Fibroblast of lung (primary cell): ENCODE results near the gene CACTIN. TPM values are rescaled to one million over a fixed set of nuclear protein-coding genes. Genes with fewer than 3 reads are reported as not detected.

Experiments
- DNase-seq, 2 donors: peaks; one replicate each; pipeline versions ENCODE4 v3.0.0 to v3.0.0-alpha.2; 2010; ENCODE audit warnings: low read depth in 2 of 2
- H2AFZ ChIP-seq: 2 replicates; pipeline ENCODE4 v1.5.1; 2012; ENCODE audit warnings: low read length, control low read depth, inconsistent platforms
- H3K27ac ChIP-seq: 2 replicates; pipeline ENCODE4 v1.5.1; 2011; ENCODE audit warnings: low read length, control low read depth; ENCODE audit not compliant: insufficient read depth
- H3K27me3 ChIP-seq: 2 replicates; pipeline ENCODE4 v1.5.1; 2011; ENCODE audit warnings: mild to moderate bottlenecking, low read length; ENCODE audit not compliant: control insufficient read depth, insufficient read depth
- H3K36me3 ChIP-seq: 2 replicates; pipeline ENCODE4 v1.5.1; 2011; ENCODE audit warnings: low read length; ENCODE audit not compliant: control insufficient read depth, insufficient read depth
- H3K4me1 ChIP-seq: 2 replicates; pipeline ENCODE4 v1.5.1; 2011; ENCODE audit warnings: low read length; ENCODE audit not compliant: control insufficient read depth, insufficient read depth; ENCODE audit errors: extremely low read depth
- H3K4me2 ChIP-seq: 2 replicates; pipeline ENCODE4 v1.5.1; 2011; ENCODE audit warnings: low read length, control low read depth; ENCODE audit not compliant: insufficient read depth; ENCODE audit errors: extremely low read depth
- H3K4me3 ChIP-seq, 4 experiments: fragments of 200-600 bp in 1 of 4; sonication (generic) in 1 of 4; replicated peaks in 1 of 4; 2 replicates each; pipeline ENCODE4 v1.5.1; 2011 to 2016; ENCODE audit warnings: low read length in 4 of 4, low read depth in 3 of 4, mild to moderate bottlenecking in 3 of 4, control low read depth in 2 of 4, inconsistent platforms in 1 of 4, mixed read lengths in 1 of 4; ENCODE audit not compliant: insufficient read depth in 1 of 4; ENCODE audit errors: control extremely low read depth in 1 of 4
- H3K79me2 ChIP-seq: 2 replicates; pipeline ENCODE4 v1.5.1; 2012; ENCODE audit warnings: mild to moderate bottlenecking, low read length, inconsistent platforms; ENCODE audit not compliant: control insufficient read depth, insufficient read depth
- H3K9ac ChIP-seq: 2 replicates; pipeline ENCODE4 v1.5.1; 2011; ENCODE audit warnings: mild to moderate bottlenecking, low read length, control low read depth; ENCODE audit not compliant: insufficient read depth
- H3K9me3 ChIP-seq: 2 replicates; pipeline ENCODE4 v1.5.1; 2012; ENCODE audit warnings: low read depth, low read length; ENCODE audit not compliant: control insufficient read depth, insufficient read depth
- H4K20me1 ChIP-seq: 2 replicates; pipeline ENCODE4 v1.5.1; 2011; ENCODE audit warnings: low read length; ENCODE audit not compliant: control insufficient read depth, insufficient read depth; ENCODE audit errors: extremely low read depth
- CTCF ChIP-seq, 2 donors: IDR thresholded peaks in 1 of 2; conservative IDR thresholded peaks in 1 of 2; 1 replicate in 1 of 2; 2 replicates in 1 of 2; pipeline ENCODE4 v1.5.1; 2011 to 2012; ENCODE audit warnings: low read length in 2 of 2, control low read depth in 1 of 2, inconsistent platforms in 1 of 2, low read depth in 1 of 2, mild to moderate bottlenecking in 1 of 2
- EZH2 ChIP-seq: IDR thresholded peaks from 2 replicates; pipeline ENCODE4 v1.5.1; 2012; ENCODE audit warnings: low read length, control low read depth, mild to moderate bottlenecking; ENCODE audit errors: missing control alignments
- polyA plus RNA-seq, 2 donors: library from polyadenylated mRNA; depleted of rRNA in 1 of 2; stranded (reverse) in 1 of 2; unstranded in 1 of 2; fragments of >200 nt; gene quantifications; 2 replicates each; pipeline ENCODE4 v1.2.1, GENCODE V29; 2011 to 2012; ENCODE audit warnings: missing spikeins in 1 of 2
- total RNA-seq: library from RNA; depleted of rRNA; stranded (reverse); fragments of >200 nt; gene quantifications from 2 replicates; pipeline ENCODE4 v1.2.1, GENCODE V29; 2014

CACTIN gene
- total and polyA plus RNA-seq, 2 donors (not counting 1 experiment from before 2014, with no cell fraction given), result 6.7 to 19.7 TPM

GRCh38 chr19:3653865-3654513 lies 27.4 kb upstream of the CACTIN start:
- peaks cover 25% of the 10 kb centered on the region for H3K36me3 ChIP-seq

GRCh38 chr19:3653081-3653795 lies 26.6 kb upstream of the CACTIN start:
- Histone ChIP-seq H3K4me2 (no peak overlapping the region), H3K4me1 (no peaks in the 10 kb centered on the region), H2AFZ (no peak overlapping the region), H3K27ac (no peak overlapping the region), H4K20me1 (no peaks in the 10 kb centered on the region), H3K9me3 (no peaks in the 10 kb centered on the region), H3K27me3 (no peaks in the 10 kb centered on the region), H3K36me3 (peaks cover 25% of the 10 kb centered on the region), H3K79me2 (no peaks in the 10 kb centered on the region), H3K4me3 (no peak overlapping the region), H3K9ac (no peak overlapping the region)
- no peak for DNase-seq
- TF ChIP-seq EZH2 (no peak), CTCF (conservative IDR thresholded peaks at IDR 0.05 in 1 of 2, IDR thresholded peaks at IDR 0.05 in 1 of 2; ENCODE audit: low read depth in 1 of 2, low read length in 2 of 2) (no peak)

More at GRCh38 chr19:3653865-3654513, 27.4 kb upstream of the CACTIN start:
- Histone ChIP-seq H3K4me1 (no peaks in the 10 kb centered on the region), H2AFZ (no peak overlapping the region), H3K4me2 (no peak overlapping the region), H3K79me2 (no peaks in the 10 kb centered on the region), H3K27ac (no peak overlapping the region), H4K20me1 (no peaks in the 10 kb centered on the region), H3K9ac (no peak overlapping the region), H3K4me3 (no peak overlapping the region), H3K27me3 (no peaks in the 10 kb centered on the region), H3K9me3 (no peaks in the 10 kb centered on the region)
- no peak for DNase-seq
- TF ChIP-seq EZH2 (no peak), CTCF (conservative IDR thresholded peaks at IDR 0.05 in 1 of 2, IDR thresholded peaks at IDR 0.05 in 1 of 2; ENCODE audit: low read depth in 1 of 2, low read length in 2 of 2) (no peak)

GRCh38 chr19:3652422-3652821 lies 25.8 kb upstream of the CACTIN start:
- H3K9me3 ChIP-seq, result no peaks in the 10 kb centered on the region
- H2AFZ ChIP-seq, result no peak overlapping the region
- TF ChIP-seq CTCF (conservative IDR thresholded peaks at IDR 0.05 in 1 of 2, IDR thresholded peaks at IDR 0.05 in 1 of 2; ENCODE audit: low read depth in 1 of 2, low read length in 2 of 2), result no peak
- TF ChIP-seq EZH2, result no peak
- DNase-seq, result no peak
- H3K4me1 ChIP-seq, result no peaks in the 10 kb centered on the region
- no peak overlapping the region for H3K27ac ChIP-seq
- no peak overlapping the region for H3K9ac ChIP-seq
- no peak overlapping the region for H3K4me2 ChIP-seq
- H4K20me1 ChIP-seq, result no peaks in the 10 kb centered on the region
- H3K27me3 ChIP-seq, result no peaks in the 10 kb centered on the region
- H3K36me3 ChIP-seq, result peaks cover 24% of the 10 kb centered on the region
- H3K79me2 ChIP-seq, result no peaks in the 10 kb centered on the region
- no peak overlapping the region for H3K4me3 ChIP-seq
